Adipocyte (in vitro differentiated cells): ENCODE results near the gene DFFB.
A peak's percentile ranks its signal among the peaks of the same experiment; 100 is the strongest.

ENCODE experiments used
- DNase-seq: peaks from one replicate; pipeline ENCODE4 v3.0.0-alpha.2; 2015; ENCODE audit warnings: low read depth
- H3K27me3 ChIP-seq: replicated peaks from 2 replicates; pipeline ENCODE4 v1.7.0; 2013; ENCODE audit warnings: mild to moderate bottlenecking, low read length, moderate library complexity; ENCODE audit not compliant: control insufficient read depth, insufficient read depth
- H3K36me3 ChIP-seq: 2 replicates; pipeline ENCODE4 v1.7.0; 2013; ENCODE audit warnings: low read length, mild to moderate bottlenecking, moderate library complexity; ENCODE audit not compliant: control insufficient read depth, insufficient read depth, severe bottlenecking
- H3K4me1 ChIP-seq: 2 replicates; pipeline ENCODE4 v1.7.0; 2013; ENCODE audit warnings: mild to moderate bottlenecking, low read length, moderate library complexity; ENCODE audit not compliant: control insufficient read depth, insufficient read depth
- H3K4me3 ChIP-seq: 2 replicates; pipeline ENCODE4 v1.7.0; 2013; ENCODE audit warnings: mild to moderate bottlenecking, low read length, moderate library complexity
- H3K9ac ChIP-seq: 2 replicates; pipeline ENCODE4 v1.7.0; 2013; ENCODE audit warnings: mild to moderate bottlenecking, low read length, moderate library complexity
- H3K9me3 ChIP-seq: 2 replicates; pipeline ENCODE4 v1.7.0; 2013; ENCODE audit warnings: mild to moderate bottlenecking, low read length, moderate library complexity; ENCODE audit not compliant: control insufficient read depth

Gene DFFB

GRCh38 chr1:3852711-3853485 lies 4.4 kb upstream of the DFFB start:
- no peak overlapping the region for H3K4me3 ChIP-seq
- no peak for DNase-seq
- no peaks in the 10 kb centered on the region for H3K9me3 ChIP-seq
- no peaks in the 10 kb centered on the region for H3K27me3 ChIP-seq
- peaks cover 26% of the 10 kb centered on the region for H3K36me3 ChIP-seq
- H3K9ac ChIP-seq, result no peak overlapping the region
- peaks cover 11% of the 10 kb centered on the region for H3K4me1 ChIP-seq

- Histone ChIP-seq H3K36me3 (no peaks in the 10 kb centered on the region), H3K4me1 (peaks cover 18% of the 10 kb centered on the region), H3K9ac (peak overlapping the region; percentile 98), H3K4me3 (peak overlapping the region; percentile 100), H3K9me3 (no peaks in the 10 kb centered on the region), H3K27me3 (no peaks in the 10 kb centered on the region)
- peak; percentile 15 for DNase-seq
Observed at GRCh38 chr1:3857791-3858129, 484 bp downstream of the DFFB start.

GRCh38 chr1:3858231-3858981 lies 1.1 kb downstream of the DFFB start:
- Histone ChIP-seq H3K9me3 (no peaks in the 10 kb centered on the region), H3K4me1 (peaks cover 18% of the 10 kb centered on the region), H3K27me3 (no peaks in the 10 kb centered on the region), H3K36me3 (no peaks in the 10 kb centered on the region), H3K9ac (peak overlapping the region; percentile 98), H3K4me3 (peak overlapping the region; percentile 100)
- peak; percentile 29 for DNase-seq

- Histone ChIP-seq H3K27me3 (no peaks in the 10 kb centered on the region), H3K9me3 (no peaks in the 10 kb centered on the region), H3K4me3 (no peak overlapping the region), H3K36me3 (no peaks in the 10 kb centered on the region), H3K4me1 (peaks cover 2% of the 10 kb centered on the region), H3K9ac (no peak overlapping the region)
- no peak for DNase-seq
Observed at GRCh38 chr1:3863231-3863935, 6.1 kb downstream of the DFFB start.

- H3K4me3 ChIP-seq, result no peak overlapping the region
- no peaks in the 10 kb centered on the region for H3K9me3 ChIP-seq
- no peaks in the 10 kb centered on the region for H3K4me1 ChIP-seq
- H3K27me3 ChIP-seq, result no peaks in the 10 kb centered on the region
- no peak overlapping the region for H3K9ac ChIP-seq
- DNase-seq, result no peak
- H3K36me3 ChIP-seq, result peaks cover 4% of the 10 kb centered on the region
Observed at GRCh38 chr1:3864884-3865283, 7.6 kb downstream of the DFFB start.

GRCh38 chr1:3865606-3866160 lies 8.4 kb downstream of the DFFB start:
- H3K36me3 ChIP-seq, result peaks cover 12% of the 10 kb centered on the region
- H3K4me1 ChIP-seq, result no peaks in the 10 kb centered on the region
- no peaks in the 10 kb centered on the region for H3K9me3 ChIP-seq
- no peaks in the 10 kb centered on the region for H3K27me3 ChIP-seq
- no peak for DNase-seq
- H3K9ac ChIP-seq, result no peak overlapping the region
- H3K4me3 ChIP-seq, result no peak overlapping the region

GRCh38 chr1:3868464-3869006 lies 11.3 kb downstream of the DFFB start:
- Histone ChIP-seq H3K4me1 (no peaks in the 10 kb centered on the region), H3K36me3 (peaks cover 20% of the 10 kb centered on the region), H3K4me3 (no peak overlapping the region), H3K9ac (no peak overlapping the region), H3K9me3 (no peaks in the 10 kb centered on the region), H3K27me3 (no peaks in the 10 kb centered on the region)
- DNase-seq, result no peak

GRCh38 chr1:3869751-3870301 lies 12.6 kb downstream of the DFFB start:
- DNase-seq, result no peak
- no peaks in the 10 kb centered on the region for H3K4me1 ChIP-seq
- H3K9me3 ChIP-seq, result no peaks in the 10 kb centered on the region
- no peak overlapping the region for H3K9ac ChIP-seq
- H3K27me3 ChIP-seq, result no peaks in the 10 kb centered on the region
- H3K4me3 ChIP-seq, result no peak overlapping the region
- H3K36me3 ChIP-seq, result peaks cover 30% of the 10 kb centered on the region

- Histone ChIP-seq H3K4me3 (no peak overlapping the region), H3K36me3 (peaks cover 40% of the 10 kb centered on the region), H3K9ac (no peak overlapping the region), H3K27me3 (no peaks in the 10 kb centered on the region), H3K4me1 (no peaks in the 10 kb centered on the region), H3K9me3 (no peaks in the 10 kb centered on the region)
- no peak for DNase-seq
Observed at GRCh38 chr1:3871451-3871805, 14.2 kb downstream of the DFFB start.

GRCh38 chr1:3872546-3872945 lies 15.3 kb downstream of the DFFB start:
- Histone ChIP-seq H3K4me3 (no peak overlapping the region), H3K9me3 (no peaks in the 10 kb centered on the region), H3K4me1 (no peaks in the 10 kb centered on the region), H3K27me3 (no peaks in the 10 kb centered on the region), H3K36me3 (peaks cover 42% of the 10 kb centered on the region), H3K9ac (no peak overlapping the region)
- no peak for DNase-seq

- Histone ChIP-seq H3K4me3 (no peak overlapping the region), H3K9ac (no peak overlapping the region), H3K36me3 (peaks cover 47% of the 10 kb centered on the region), H3K9me3 (peaks cover 14% of the 10 kb centered on the region), H3K27me3 (no peaks in the 10 kb centered on the region), H3K4me1 (no peaks in the 10 kb centered on the region)
- DNase-seq, result no peak
Observed at GRCh38 chr1:3874736-3875135, 17.5 kb downstream of the DFFB start.
